Endothelial cell of umbilical vein (primary cell): Measurements from ENCODE around the gene KAZN. TPM values are rescaled to one million over a fixed set of nuclear protein-coding genes. Genes with fewer than 3 reads are reported as not detected.

ENCODE experiments used
- BruUV-seq: library from RNA; stranded (reverse); fragments of 400-500 nt; replicated peaks from 2 replicates; lab custom pipeline; 2021; lab: Mats Ljungman, UMichigan
- CTCF ChIA-PET: fragments of 300-600, 350-600 bp; sonication (Branson Sonifier 250); formaldehyde crosslinking; loops from one replicate; lab custom pipeline; 2021; ENCODE audit warnings: antibody characterized with exemption, inconsistent platforms; lab: Charles Lee
- POLR2A ChIA-PET: fragments of 300-600, 350-600 bp; sonication (Branson Sonifier 250); formaldehyde crosslinking; loops from one replicate; lab custom pipeline; 2021; ENCODE audit warnings: antibody characterized with exemption, inconsistent platforms; lab: Charles Lee
- DNase-seq: peaks from one replicate; pipeline ENCODE4 v3.0.0-alpha.2; 2011; ENCODE audit warnings: low read depth, low spot score
- FAIRE-seq: peaks from 2 replicates; lab custom pipeline; 2011; peaks lifted over from hg19 to GRCh38; lab: Jason Lieb, UNC
- H2AFZ ChIP-seq: 2 replicates; pipeline ENCODE4 v1.6.0; 2012; ENCODE audit warnings: low read depth, low read length, control low read depth, inconsistent platforms
- H3K27ac ChIP-seq: 2 replicates; pipeline ENCODE4 v1.5.1; 2011; ENCODE audit warnings: low read depth, mild to moderate bottlenecking, control low read depth, low read length, moderate library complexity; ENCODE audit not compliant: insufficient read depth
- H3K27me3 ChIP-seq, 2 experiments: 2 replicates each; pipeline versions ENCODE4 v1.6.0 to v1.6.1; 2011; ENCODE audit warnings: low read length in 2 of 2, mixed read lengths in 1 of 2; ENCODE audit not compliant: control insufficient read depth in 2 of 2, insufficient read depth in 2 of 2
- H3K36me3 ChIP-seq, 2 experiments: 2 replicates in 1 of 2; 3 replicates in 1 of 2; pipeline ENCODE4 v1.5.1; 2011; ENCODE audit warnings: low read length in 2 of 2, mild to moderate bottlenecking in 1 of 2, moderate library complexity in 1 of 2; ENCODE audit not compliant: control insufficient read depth in 2 of 2, insufficient read depth in 2 of 2; ENCODE audit errors: extremely low read depth in 1 of 2
- H3K4me1 ChIP-seq: 3 replicates; pipeline ENCODE4 v1.5.1; 2011; ENCODE audit warnings: mild to moderate bottlenecking, low read length; ENCODE audit not compliant: control insufficient read depth, insufficient read depth; ENCODE audit errors: extremely low read depth
- H3K4me2 ChIP-seq: 2 replicates; pipeline ENCODE4 v1.6.1; 2011; ENCODE audit warnings: low read length, control low read depth, mixed read lengths; ENCODE audit not compliant: insufficient read depth
- H3K4me3 ChIP-seq, 3 experiments: fragments of 200-600 bp in 1 of 3; sonication (generic), shearing (Covaris generic) in 1 of 3; replicated peaks in 1 of 3; 2 replicates each; pipeline ENCODE4 v1.5.1; 2011 to 2016; ENCODE audit warnings: control low read depth in 3 of 3, low read length in 3 of 3, mild to moderate bottlenecking in 2 of 3, inconsistent platforms in 1 of 3, low read depth in 1 of 3, moderate library complexity in 1 of 3; ENCODE audit not compliant: insufficient read depth in 1 of 3
- H3K79me2 ChIP-seq: 2 replicates; pipeline ENCODE4 v1.6.0; 2012; ENCODE audit warnings: low read length, inconsistent platforms; ENCODE audit not compliant: control insufficient read depth, insufficient read depth
- H3K9ac ChIP-seq: replicated peaks from 2 replicates; pipeline ENCODE3; 2011; ENCODE audit warnings: low read length, control low read depth; ENCODE audit not compliant: insufficient read depth; ENCODE audit errors: extremely low read depth
- H3K9me1 ChIP-seq: replicated peaks from 3 replicates; pipeline ENCODE4 v1.6.0; 2011; ENCODE audit warnings: mild to moderate bottlenecking, low read length; ENCODE audit not compliant: control insufficient read depth, insufficient read depth; ENCODE audit errors: extremely low read depth
- H3K9me3 ChIP-seq: replicated peaks from 2 replicates; pipeline ENCODE4 v1.5.1; 2012; ENCODE audit warnings: low read length, inconsistent platforms; ENCODE audit not compliant: control insufficient read depth, insufficient read depth
- H4K20me1 ChIP-seq: replicated peaks from 2 replicates; pipeline ENCODE3; 2011; ENCODE audit warnings: mild to moderate bottlenecking, low read length; ENCODE audit not compliant: control insufficient read depth, insufficient read depth; ENCODE audit errors: extremely low read depth
- EZH2 ChIP-seq: IDR thresholded peaks from 2 replicates; pipeline ENCODE4 v1.6.1; 2012; ENCODE audit warnings: borderline replicate concordance, low read depth, mild to moderate bottlenecking, moderate library complexity, low read length, inconsistent platforms; ENCODE audit not compliant: severe bottlenecking
- FOS ChIP-seq: IDR thresholded peaks from 2 replicates; pipeline ENCODE4 v1.6.1; 2011; ENCODE audit warnings: mild to moderate bottlenecking, low read length, moderate library complexity, borderline replicate concordance; ENCODE audit not compliant: insufficient read depth
- GATA2 ChIP-seq: IDR thresholded peaks from 2 replicates; pipeline ENCODE4 v1.7.0; 2011; ENCODE audit warnings: low read depth, mild to moderate bottlenecking, moderate library complexity, mixed read lengths, low read length; ENCODE audit not compliant: insufficient read length, insufficient read depth
- JUN ChIP-seq: IDR thresholded peaks from 2 replicates; pipeline ENCODE4 v1.6.1; 2011; ENCODE audit warnings: borderline replicate concordance, low read depth; ENCODE audit not compliant: insufficient read length, insufficient read depth
- MAX ChIP-seq: IDR thresholded peaks from 2 replicates; pipeline ENCODE4 v1.6.1; 2011; ENCODE audit not compliant: insufficient read depth, insufficient read length
- MYC ChIP-seq: IDR thresholded peaks from one replicate; pipeline ENCODE4 v1.6.1; 2011; ENCODE audit warnings: mild to moderate bottlenecking, low read depth, low read length
- POLR2A ChIP-seq: IDR thresholded peaks from 2 replicates; pipeline ENCODE4 v1.6.1; 2012; ENCODE audit warnings: low read depth, mild to moderate bottlenecking, control low read depth, low read length
- POLR2AphosphoS5 ChIP-seq: IDR thresholded peaks from 2 replicates; pipeline ENCODE4 v1.6.1; 2012; ENCODE audit warnings: low read depth, mild to moderate bottlenecking, control low read depth, low read length, moderate library complexity; ENCODE audit not compliant: insufficient read depth
- dilution Hi-C: fragments of 300-500 bp; cut with MboI; formaldehyde crosslinking; loops from one replicate; pipeline ENCODE4 v1.15.0; 2019; ENCODE audit warnings: low sequenced_read_pairs; ENCODE audit not compliant: extremely low pct_ligation_motif_present
- intact Hi-C: fragments of 100-400 bp; cut with micrococcal nuclease; formaldehyde crosslinking; loops from one replicate; pipeline ENCODE4 v1.10.0; 2022
- polyA plus RNA-seq, 4 experiments: library from polyadenylated mRNA; depleted of rRNA in 3 of 4; stranded (reverse) in 3 of 4; unstranded in 1 of 4; fragments of >200 nt; gene quantifications; 2 replicates each; pipeline versions ENCODE4 v1.2.1 to v1.2.3, GENCODE V29; 2011 to 2012; ENCODE audit warnings: missing spikeins in 1 of 4
- total RNA-seq: library from RNA; stranded (reverse); gene quantifications from 2 replicates; pipeline ENCODE4 v1.2.3, GENCODE V29; 2021
- TF ChIP-seq, protein P1 (sequence below), 2 donors: IDR thresholded peaks; 1 replicate in 1 of 2; 2 replicates in 1 of 2; pipeline ENCODE4 v1.5.1; 2011; ENCODE audit warnings: low read length in 2 of 2, mild to moderate bottlenecking in 2 of 2, moderate library complexity in 2 of 2, control low read depth in 1 of 2, inconsistent platforms in 1 of 2, low read depth in 1 of 2; ENCODE audit not compliant: insufficient read depth in 1 of 2; ENCODE audit errors: extremely low read depth in 1 of 2

Gene KAZN
- total and polyA plus RNA-seq, 2 donors (not counting 3 experiments of a cell fraction or from before 2014, with no cell fraction given), result 1.6 to 5.8 TPM

GRCh38 chr1:15128077-15128476 is 529.6 kb downstream of the KAZN start:
- DNase-seq, result no peak
- no peaks in the 10 kb centered on the region for H4K20me1 ChIP-seq
- H3K4me2 ChIP-seq, result no peak overlapping the region
- H2AFZ ChIP-seq, result no peak overlapping the region
- H3K36me3 ChIP-seq, result no peaks in the 10 kb centered on the region
- FAIRE-seq, result no peak
- no peaks in the 10 kb centered on the region for H3K9me3 ChIP-seq
- H3K79me2 ChIP-seq, result no peaks in the 10 kb centered on the region
- intact Hi-C loops (loop anchor here (1.0 to 5.0 kb wide), 3 partner anchors 144 to 304 kb away; no protein-coding TSS in a partner anchor), dilution Hi-C loops (no loop called here)
- H3K27me3 ChIP-seq, result no peaks in the 10 kb centered on the region
- BruUV-seq, result no TSS peak
- H3K9ac ChIP-seq, result no peak overlapping the region
- POLR2A ChIA-PET, result interaction anchor here (1.2 kb wide), 1 partner anchor 144 kb away, joined by 4 read pairs; no protein-coding TSS in a partner anchor
- no peak overlapping the region for H3K27ac ChIP-seq
- no peak overlapping the region for H3K4me3 ChIP-seq
- no peak for TF ChIP-seq JUN
- no peak for TF ChIP-seq MAX
- no peak for TF ChIP-seq GATA2
- no peak for TF ChIP-seq POLR2A
- TF ChIP-seq FOS, result no peak
- no peak for TF ChIP-seq POLR2AphosphoS5
- no peak for TF ChIP-seq EZH2
- no peak for TF ChIP-seq MYC
- TF ChIP-seq, protein P1, sequence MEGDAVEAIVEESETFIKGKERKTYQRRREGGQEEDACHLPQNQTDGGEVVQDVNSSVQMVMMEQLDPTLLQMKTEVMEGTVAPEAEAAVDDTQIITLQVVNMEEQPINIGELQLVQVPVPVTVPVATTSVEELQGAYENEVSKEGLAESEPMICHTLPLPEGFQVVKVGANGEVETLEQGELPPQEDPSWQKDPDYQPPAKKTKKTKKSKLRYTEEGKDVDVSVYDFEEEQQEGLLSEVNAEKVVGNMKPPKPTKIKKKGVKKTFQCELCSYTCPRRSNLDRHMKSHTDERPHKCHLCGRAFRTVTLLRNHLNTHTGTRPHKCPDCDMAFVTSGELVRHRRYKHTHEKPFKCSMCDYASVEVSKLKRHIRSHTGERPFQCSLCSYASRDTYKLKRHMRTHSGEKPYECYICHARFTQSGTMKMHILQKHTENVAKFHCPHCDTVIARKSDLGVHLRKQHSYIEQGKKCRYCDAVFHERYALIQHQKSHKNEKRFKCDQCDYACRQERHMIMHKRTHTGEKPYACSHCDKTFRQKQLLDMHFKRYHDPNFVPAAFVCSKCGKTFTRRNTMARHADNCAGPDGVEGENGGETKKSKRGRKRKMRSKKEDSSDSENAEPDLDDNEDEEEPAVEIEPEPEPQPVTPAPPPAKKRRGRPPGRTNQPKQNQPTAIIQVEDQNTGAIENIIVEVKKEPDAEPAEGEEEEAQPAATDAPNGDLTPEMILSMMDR (IDR thresholded peaks at IDR 0.05; ENCODE audit: extremely low read depth in 1 of 2, insufficient read depth in 1 of 2, low read depth in 1 of 2, low read length in 2 of 2), result no peak
- no peaks in the 10 kb centered on the region for H3K4me1 ChIP-seq
- CTCF ChIA-PET, result interaction anchor here (0.6 to 7.6 kb wide), 42 partner anchors 8 to 371 kb away, joined by 3 to 187 read pairs (median 5); partner anchors contain the start of gene TMEM51
- no peaks in the 10 kb centered on the region for H3K9me1 ChIP-seq
